Hematopoietic multipotent progenitor cell treated with erythropoietin and hydrocortisone succinate and interleukin-3 and kit ligand, for 15 days (in vitro differentiated cells): Measurements from ENCODE around the gene FBXL14.

ENCODE experiments used
- DNase-seq: peaks from one replicate; pipeline ENCODE4 v3.0.0-alpha.2; 2015; ENCODE audit warnings: low spot score

FBXL14 gene

GRCh38 chr12:1594261-1595025 is at the start of gene FBXL14:
TSS of gene FBXL14 (minus strand) at chr12:1594581. CDS start at chr12:1594066, 515 bp downstream.
- DNase-seq: peak; percentile 68

GRCh38 chr12:1643905-1644533 is 49.6 kb upstream of the FBXL14 start:
- DNase-seq: no peak

GRCh38 chr12:1643043-1643442 is 48.7 kb upstream of the FBXL14 start:
- no peak for DNase-seq

- no peak for DNase-seq
These were observed 48.1 kb upstream of the FBXL14 start for GRCh38 chr12:1642513-1642912.

GRCh38 chr12:1640328-1641234 is 46.2 kb upstream of the FBXL14 start:
- DNase-seq: no peak

- no peak for DNase-seq
These were observed 45.2 kb upstream of the FBXL14 start for GRCh38 chr12:1639538-1639937.

- DNase-seq: no peak
These were observed 43.8 kb upstream of the FBXL14 start for GRCh38 chr12:1638203-1638602.

- DNase-seq: no peak
These were observed 41.1 kb upstream of the FBXL14 start for GRCh38 chr12:1635301-1636095.

- DNase-seq: peak; percentile 76
These were observed 40.3 kb upstream of the FBXL14 start for GRCh38 chr12:1634590-1635191.

GRCh38 chr12:1634149-1634548 is 39.8 kb upstream of the FBXL14 start:
- DNase-seq: no peak

GRCh38 chr12:1633459-1633858 is 39.1 kb upstream of the FBXL14 start:
- no peak for DNase-seq

GRCh38 chr12:1632702-1633101 is 38.3 kb upstream of the FBXL14 start:
- no peak for DNase-seq

GRCh38 chr12:1630827-1631591 is 36.6 kb upstream of the FBXL14 start:
- DNase-seq: no peak

- no peak for DNase-seq
These were observed 35.9 kb upstream of the FBXL14 start for GRCh38 chr12:1630133-1630826.

GRCh38 chr12:1629338-1630132 is 35.2 kb upstream of the FBXL14 start:
- no peak for DNase-seq

GRCh38 chr12:1628666-1629337 is 34.4 kb upstream of the FBXL14 start, which contains the start of gene WNT5B:
TSS of gene WNT5B (plus strand) at chr12:1629231. CDS start at chr12:1631355, 2,124 bp downstream.
- no peak for DNase-seq

- no peak for DNase-seq
These were observed 28.0 kb upstream of the FBXL14 start for GRCh38 chr12:1622406-1622805.

- DNase-seq: no peak
These were observed 25.7 kb upstream of the FBXL14 start for GRCh38 chr12:1620092-1620491.
